ENCODE data around the gene L3MBTL4.

Gene L3MBTL4

DNA sequence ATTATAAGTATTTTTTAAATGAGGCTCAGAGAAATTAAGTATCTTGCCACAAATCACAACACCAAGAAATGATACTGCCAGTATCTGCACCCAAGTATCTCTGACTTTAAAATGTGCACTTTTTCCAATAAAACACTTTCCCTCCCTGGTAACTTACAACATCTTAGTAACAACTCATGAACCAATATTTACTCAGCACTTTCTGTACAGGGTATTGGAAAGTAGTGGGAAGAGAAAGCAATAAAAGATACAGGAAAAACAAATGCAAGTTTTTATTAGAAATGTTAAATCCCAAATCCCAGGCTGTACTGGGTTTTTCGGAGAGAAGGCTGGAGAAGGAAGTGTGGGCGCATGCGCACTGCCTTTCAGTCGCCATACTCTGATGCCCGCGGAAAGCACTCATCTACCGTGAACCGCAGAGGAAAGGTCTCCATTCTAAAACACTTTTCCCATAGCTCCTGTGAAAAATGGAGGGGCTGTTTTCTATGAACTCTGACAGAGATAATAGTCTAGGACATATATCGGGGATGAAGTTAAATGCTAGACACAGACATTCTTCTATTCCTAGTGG lies 52.1 kb downstream of the L3MBTL4 start:
- no peak for DNase-seq

DNA sequence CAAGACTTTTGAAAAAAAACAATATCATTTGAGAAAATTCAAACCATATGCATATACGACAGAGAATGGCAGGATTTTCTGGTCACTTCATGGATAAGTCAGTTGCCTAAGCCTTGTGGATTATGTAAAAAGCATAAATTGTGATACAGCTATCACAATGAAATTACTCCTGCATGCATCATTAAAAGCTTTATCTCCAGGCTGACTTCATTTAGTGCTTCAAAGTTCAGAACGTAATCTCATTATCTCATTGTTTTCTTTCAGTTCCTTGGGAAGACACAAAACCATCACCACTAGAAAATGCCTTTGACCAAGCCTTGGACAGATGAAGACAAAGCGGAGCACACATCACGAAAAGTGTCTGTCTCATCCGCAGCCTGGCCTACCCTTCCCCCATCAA lies 57.0 kb downstream of the L3MBTL4 start:
- DNase-seq, result no peak

GRCh38 chr18:6355789-6356589 lies 58.7 kb downstream of the L3MBTL4 start:
- no peak for DNase-seq

DNA sequence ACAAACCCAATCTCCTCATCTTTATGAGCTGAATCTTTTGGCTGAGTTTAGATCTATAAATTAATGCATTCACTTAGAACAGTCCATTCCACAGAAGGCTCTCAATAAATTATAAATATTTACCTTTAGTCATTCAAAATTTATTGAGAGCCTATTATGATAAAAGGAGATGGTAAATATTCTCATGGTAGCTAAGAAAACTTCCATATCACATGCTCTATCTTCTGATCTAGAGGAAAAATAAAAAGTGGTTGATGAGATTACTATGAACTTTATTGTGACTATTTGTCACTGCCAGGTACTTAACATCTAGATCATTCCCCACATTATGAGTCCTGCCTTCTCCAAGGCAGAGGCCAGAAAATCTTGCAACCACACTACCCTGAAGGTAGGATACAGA lies 62.4 kb downstream of the L3MBTL4 start:
- DNase-seq, result no peak

- no peak for DNase-seq
Measured at GRCh38 chr18:6342990-6343389, 71.7 kb downstream of the L3MBTL4 start.

DNA sequence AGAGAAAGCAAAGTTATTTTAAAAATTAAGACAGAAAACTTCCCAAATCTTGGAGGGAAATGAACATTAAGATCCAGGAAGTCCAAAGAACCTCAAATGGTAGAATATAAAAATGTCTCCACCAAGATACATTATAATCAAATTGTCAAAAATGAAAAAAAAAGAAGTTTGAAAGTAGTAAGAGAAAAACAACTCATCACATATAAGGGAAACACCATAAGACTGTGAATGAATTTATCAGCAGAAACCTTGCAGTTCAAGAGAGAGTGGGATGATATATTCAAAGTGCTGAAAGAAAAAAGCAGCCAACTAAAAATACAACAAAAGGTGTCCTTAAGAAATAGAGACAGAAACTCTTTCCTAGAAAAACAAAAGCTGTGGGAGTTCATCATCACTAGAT lies 73.0 kb downstream of the L3MBTL4 start:
- DNase-seq, result no peak

- DNase-seq, result no peak
Measured at GRCh38 chr18:6341303-6341702, 73.4 kb downstream of the L3MBTL4 start.

GRCh38 chr18:6340121-6340520 lies 74.6 kb downstream of the L3MBTL4 start:
- DNase-seq, result no peak

GRCh38 chr18:6336239-6336638 lies 78.5 kb downstream of the L3MBTL4 start:
- no peak for DNase-seq

DNA sequence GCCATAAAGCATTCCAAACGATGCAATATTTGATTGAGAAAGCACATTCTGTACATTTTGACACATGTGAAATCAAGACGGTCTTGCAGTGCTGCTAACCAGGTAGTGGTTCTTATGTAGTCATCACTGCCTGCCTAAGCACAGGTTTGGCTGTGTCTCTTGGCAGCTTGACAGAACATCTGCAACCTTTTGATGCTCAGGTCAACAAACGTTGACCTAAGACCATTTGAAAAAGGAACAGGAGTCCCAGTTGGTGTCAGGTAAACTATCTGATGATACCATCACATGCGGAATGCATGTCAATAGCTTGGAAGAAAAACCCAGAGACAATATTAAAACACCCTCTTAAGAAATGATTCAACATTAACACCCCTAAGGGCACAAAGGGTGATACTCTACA lies 80.7 kb downstream of the L3MBTL4 start:
- no peak for DNase-seq

- no peak for DNase-seq
Measured at GRCh38 chr18:6331872-6332271, 82.8 kb downstream of the L3MBTL4 start.

GRCh38 chr18:6330786-6331185 lies 83.9 kb downstream of the L3MBTL4 start:
- no peak for DNase-seq

- no peak for DNase-seq
Measured at GRCh38 chr18:6328621-6329010, 86.1 kb downstream of the L3MBTL4 start.

DNA sequence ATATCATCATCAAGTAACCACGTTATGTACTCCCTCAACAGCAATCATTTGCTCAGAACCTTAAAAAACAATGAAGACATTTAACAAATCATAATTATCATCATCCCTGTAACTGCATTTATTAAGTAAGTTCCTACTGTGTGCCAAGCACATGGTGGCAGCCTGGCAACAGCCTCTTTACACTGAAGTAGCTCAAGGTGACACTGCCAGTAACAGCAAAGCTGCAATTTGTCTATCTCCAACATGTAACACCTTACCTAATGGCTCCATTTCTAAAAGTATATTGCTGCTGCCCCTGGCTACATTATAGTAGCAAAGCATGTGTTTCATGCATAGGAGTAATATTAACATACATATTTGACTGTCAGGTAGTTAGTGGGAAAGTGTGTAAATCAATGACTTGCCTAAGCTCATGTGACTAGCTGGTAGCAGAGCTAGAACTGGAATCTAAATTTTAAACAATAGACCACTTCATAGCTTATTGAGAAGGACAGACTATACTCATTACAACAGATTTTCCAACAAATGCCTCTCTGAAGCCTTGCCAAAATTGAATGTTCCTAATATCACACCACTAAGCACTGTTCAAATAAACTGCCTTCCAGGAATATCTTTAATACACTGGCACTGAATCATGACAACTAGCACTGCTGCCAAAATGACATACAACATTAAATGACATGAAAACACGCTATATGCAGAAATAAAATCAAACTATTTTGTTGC lies 86.7 kb downstream of the L3MBTL4 start:
- no peak for DNase-seq

- DNase-seq, result no peak
Measured at GRCh38 chr18:6327485-6327884, 87.2 kb downstream of the L3MBTL4 start.

GRCh38 chr18:6326566-6326965 lies 88.1 kb downstream of the L3MBTL4 start:
- no peak for DNase-seq

DNA sequence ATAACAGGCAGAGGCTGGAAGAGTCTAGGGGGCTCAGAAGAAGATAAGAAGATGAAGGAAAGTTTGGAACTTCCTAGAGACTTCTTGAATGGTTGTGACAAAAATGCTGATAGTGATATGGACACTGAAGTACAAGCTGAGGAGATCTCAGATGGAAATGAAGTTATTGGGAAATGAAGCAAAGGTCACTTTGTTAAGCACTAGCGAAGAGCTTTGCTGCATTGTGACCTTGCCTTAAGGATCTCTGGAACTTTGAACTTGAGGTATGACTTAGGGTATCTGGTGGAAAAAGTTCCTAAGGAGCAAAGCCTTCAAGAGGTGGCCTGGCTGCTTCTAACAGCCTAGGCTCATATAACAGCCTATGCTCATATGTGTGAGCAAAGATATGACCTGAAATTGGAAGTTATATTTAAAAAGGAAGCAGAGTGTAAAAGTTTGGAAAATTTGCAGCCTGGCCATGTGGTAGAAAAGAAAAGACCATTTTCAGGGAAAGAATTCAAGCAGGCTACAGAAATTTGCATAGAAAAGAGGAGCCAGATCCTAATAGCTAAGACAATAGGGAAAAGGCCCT lies 91.3 kb downstream of the L3MBTL4 start:
- no peak for DNase-seq

DNA sequence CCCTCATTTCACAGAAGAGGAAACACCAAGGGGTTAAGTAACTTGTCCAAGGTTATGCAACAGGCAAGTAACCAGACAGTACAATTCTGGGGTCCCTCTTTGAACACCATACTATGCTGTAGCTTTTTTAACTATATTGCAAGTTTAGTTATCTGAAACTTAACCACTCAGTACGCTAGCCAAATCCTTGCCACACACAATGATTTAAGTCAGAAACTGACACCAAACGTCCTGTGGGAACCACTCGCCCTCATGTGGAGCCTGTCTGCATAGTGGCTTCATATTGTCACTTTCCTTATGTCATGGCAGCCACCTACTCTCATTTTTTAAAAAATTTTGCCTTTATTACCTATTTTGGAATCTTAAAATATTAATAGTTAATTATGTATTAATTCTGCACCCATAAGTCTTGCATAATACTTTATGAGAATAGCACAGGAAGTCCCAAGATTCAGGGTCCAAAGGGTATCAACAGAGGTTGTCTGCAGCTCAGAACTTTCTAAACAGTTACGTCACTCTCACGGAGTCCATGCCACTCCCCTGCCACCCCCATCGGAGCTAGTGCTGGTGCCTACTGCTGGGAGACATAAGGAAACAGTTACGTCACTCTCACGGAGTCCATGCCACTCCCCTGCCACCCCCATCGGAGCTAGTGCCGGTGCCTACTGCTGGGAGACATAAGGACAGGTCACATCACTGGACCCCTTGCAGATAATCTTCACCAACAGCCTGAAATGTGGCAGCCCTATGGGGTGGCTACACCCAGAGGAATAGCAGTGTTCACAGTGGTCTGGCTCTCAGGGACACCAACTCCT lies 99.0 kb downstream of the L3MBTL4 start:
- DNase-seq, result no peak

DNA sequence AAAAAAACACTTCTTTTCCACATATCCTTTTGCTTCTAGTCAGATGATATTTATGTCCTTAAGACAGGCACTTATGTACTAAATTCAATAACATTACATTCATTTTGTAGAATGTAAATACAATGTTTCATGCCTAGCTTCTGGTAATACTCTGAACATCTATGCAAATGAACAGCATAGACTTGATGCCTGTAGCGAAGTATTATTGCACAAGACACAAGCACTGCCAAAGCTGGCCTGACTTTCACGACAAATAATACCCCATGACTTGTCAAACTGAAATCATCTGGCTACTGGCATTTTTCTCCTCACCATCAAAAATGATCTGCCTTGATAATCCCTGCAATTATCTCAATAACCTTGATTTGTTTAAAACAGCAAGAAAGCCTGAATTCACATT lies 101.3 kb downstream of the L3MBTL4 start:
- no peak for DNase-seq

DNA sequence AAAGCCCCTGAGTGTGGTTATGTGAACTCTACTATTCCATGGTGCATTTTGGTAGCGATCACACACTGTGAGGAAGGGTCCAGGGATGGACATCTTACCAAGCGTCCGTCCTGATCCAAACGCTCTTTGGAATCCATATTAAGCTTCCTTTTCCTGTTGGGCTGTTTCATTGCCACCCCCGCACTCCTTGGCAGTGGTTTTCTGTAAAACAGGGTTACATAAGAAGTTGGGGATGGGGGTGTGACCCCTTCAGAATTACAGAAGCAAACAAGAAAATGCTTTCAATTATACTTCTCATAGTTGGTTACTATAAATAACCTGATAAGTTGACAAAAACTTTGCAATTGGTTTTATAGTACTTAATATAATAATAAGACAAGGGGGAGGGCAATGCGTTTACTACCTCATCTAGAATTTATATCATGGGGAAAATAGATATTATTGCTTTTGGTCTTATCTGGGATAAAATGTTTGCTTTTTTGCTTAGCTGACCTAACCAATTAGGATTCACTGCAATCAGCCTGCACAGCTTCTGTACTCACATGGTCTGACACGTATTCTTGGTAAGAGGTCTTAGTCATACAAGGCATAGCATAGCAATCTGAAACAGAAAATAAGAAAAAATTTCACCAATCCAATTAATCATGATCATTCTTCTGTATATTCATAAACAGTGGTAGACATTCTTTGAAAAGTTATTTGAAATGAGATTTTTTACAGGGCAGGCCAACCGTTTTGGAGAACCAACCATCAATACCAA lies 103.1 kb downstream of the L3MBTL4 start:
- DNase-seq, result no peak

GRCh38 chr18:6310714-6311113 lies 104.0 kb downstream of the L3MBTL4 start:
- no peak for DNase-seq

DNA sequence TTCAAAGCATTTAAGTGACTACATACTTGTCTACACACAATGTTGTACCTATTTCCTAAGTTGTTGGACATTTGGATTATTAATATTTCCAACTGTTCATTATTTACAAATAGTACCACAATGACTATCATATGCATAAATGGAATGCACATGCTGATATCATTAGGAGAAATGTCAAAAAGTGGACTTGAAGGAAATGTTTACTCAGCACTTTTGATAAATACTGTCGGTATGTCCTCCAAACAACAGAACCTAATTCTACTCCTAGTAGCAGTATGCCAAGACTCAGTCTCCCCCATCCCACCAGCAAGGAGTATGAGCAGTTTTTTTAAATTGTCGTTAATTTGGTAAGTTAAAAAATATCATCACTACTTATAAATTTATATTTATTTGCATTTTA lies 116.8 kb downstream of the L3MBTL4 start:
- no peak for DNase-seq
